22Rv1 (cell line): ENCODE results near the gene GPER1.

Experiments
- CTCF ChIP-seq: fragments of 450-650 bp; IDR thresholded peaks from 2 replicates; pipeline ENCODE4 v1.5.1; 2017; ENCODE audit warnings: mild to moderate bottlenecking
- ZFX ChIP-seq: fragments of 450-650 bp; IDR thresholded peaks from 2 replicates; pipeline ENCODE4 v1.6.1; 2017; ENCODE audit warnings: antibody characterized with exemption, borderline replicate concordance

GRCh38 chr7:1100386-1100785 lies 12.5 kb downstream of the GPER1 start:
- TF ChIP-seq CTCF (no peak), ZFX (no peak)
